Testis (tissue), 2 donors: Measurements from ENCODE around the gene TLK1.

Source experiments
- POLR2A ChIP-seq: fragments of 450-650 bp; IDR thresholded peaks from one replicate; pipeline ENCODE4 v1.6.1; 2017; ENCODE audit warnings: antibody characterized with exemption, mild to moderate bottlenecking, moderate library complexity
- TF ChIP-seq, protein P1 (sequence below), 3 experiments: fragments of 450-650 bp in 2 of 3; fragments of 200-600 bp in 1 of 3; sonication (generic) in 1 of 3; IDR thresholded peaks; one replicate each; pipeline ENCODE4 v1.5.1; 2016 to 2019; ENCODE audit warnings: antibody characterized with exemption in 3 of 3, mild to moderate bottlenecking in 2 of 3, moderate library complexity in 1 of 3

GRCh38 chr2:170972296-170973224 lies 188.1 kb downstream of the TLK1 start:
- TF ChIP-seq, protein P1, sequence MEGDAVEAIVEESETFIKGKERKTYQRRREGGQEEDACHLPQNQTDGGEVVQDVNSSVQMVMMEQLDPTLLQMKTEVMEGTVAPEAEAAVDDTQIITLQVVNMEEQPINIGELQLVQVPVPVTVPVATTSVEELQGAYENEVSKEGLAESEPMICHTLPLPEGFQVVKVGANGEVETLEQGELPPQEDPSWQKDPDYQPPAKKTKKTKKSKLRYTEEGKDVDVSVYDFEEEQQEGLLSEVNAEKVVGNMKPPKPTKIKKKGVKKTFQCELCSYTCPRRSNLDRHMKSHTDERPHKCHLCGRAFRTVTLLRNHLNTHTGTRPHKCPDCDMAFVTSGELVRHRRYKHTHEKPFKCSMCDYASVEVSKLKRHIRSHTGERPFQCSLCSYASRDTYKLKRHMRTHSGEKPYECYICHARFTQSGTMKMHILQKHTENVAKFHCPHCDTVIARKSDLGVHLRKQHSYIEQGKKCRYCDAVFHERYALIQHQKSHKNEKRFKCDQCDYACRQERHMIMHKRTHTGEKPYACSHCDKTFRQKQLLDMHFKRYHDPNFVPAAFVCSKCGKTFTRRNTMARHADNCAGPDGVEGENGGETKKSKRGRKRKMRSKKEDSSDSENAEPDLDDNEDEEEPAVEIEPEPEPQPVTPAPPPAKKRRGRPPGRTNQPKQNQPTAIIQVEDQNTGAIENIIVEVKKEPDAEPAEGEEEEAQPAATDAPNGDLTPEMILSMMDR (IDR thresholded peaks at IDR 0.05), result no peak
- TF ChIP-seq POLR2A, result no peak
